Type B pancreatic cell (in vitro differentiated cells): ENCODE results near the gene WBP1. TPM values are rescaled to one million over a fixed set of nuclear protein-coding genes. Genes with fewer than 3 reads are reported as not detected.

Experiments used
- DNase-seq: peaks from one replicate; pipeline ENCODE4 v3.0.0; 2021; ENCODE audit warnings: mixed read lengths; ENCODE audit not compliant: unreplicated experiment; ENCODE audit errors: extremely low spot score
- H3K27ac Mint-ChIP-seq: 2 replicates; pipeline ENCODE4 v1.8.0; 2021; ENCODE audit warnings: mild to moderate bottlenecking, mixed read lengths
- H3K27me3 Mint-ChIP-seq: 2 replicates; pipeline ENCODE4 v1.8.0; 2021; ENCODE audit warnings: mixed read lengths
- H3K36me3 Mint-ChIP-seq: 2 replicates; pipeline ENCODE4 v1.8.0; 2021; ENCODE audit warnings: mixed read lengths
- H3K4me1 Mint-ChIP-seq: one replicate; pipeline ENCODE4 v1.8.0; 2021; ENCODE audit warnings: mixed read lengths; ENCODE audit not compliant: unreplicated experiment
- H3K4me3 Mint-ChIP-seq: 2 replicates; pipeline ENCODE4 v1.8.0; 2021; ENCODE audit warnings: mild to moderate bottlenecking, mixed read lengths
- H3K9me3 Mint-ChIP-seq: 2 replicates; pipeline ENCODE4 v1.8.0; 2021; ENCODE audit warnings: mixed read lengths
- CTCF ChIP-seq: fragments of 200-600 bp; sonication (generic); conservative IDR thresholded peaks from 2 replicates; pipeline ENCODE4 v1.5.0; 2021; ENCODE audit warnings: antibody characterized with exemption, mild to moderate bottlenecking
- total RNA-seq: library from RNA; stranded (reverse); gene quantifications from 2 replicates; pipeline ENCODE4 v1.2.1, GENCODE V29; 2021; ENCODE audit warnings: low replicate concordance

Gene WBP1
- total RNA-seq, 1 donor from 2014 or later: 121 TPM

- no peak overlapping the region for H3K27ac Mint-ChIP-seq
- H3K4me3 Mint-ChIP-seq: no peak overlapping the region
- H3K27me3 Mint-ChIP-seq: no peaks in the 10 kb centered on the region
- peaks cover 19% of the 10 kb centered on the region for H3K36me3 Mint-ChIP-seq
- no peak for DNase-seq
- no peak for TF ChIP-seq CTCF
- peaks cover 10% of the 10 kb centered on the region for H3K4me1 Mint-ChIP-seq
- H3K9me3 Mint-ChIP-seq: no peaks in the 10 kb centered on the region
These were observed 27.9 kb downstream of the WBP1 start for GRCh38 chr2:74486141-74486540.

GRCh38 chr2:74488643-74489481, 30.6 kb downstream of the WBP1 start:
- no peaks in the 10 kb centered on the region for H3K4me1 Mint-ChIP-seq
- H3K27ac Mint-ChIP-seq: peak overlapping the region; percentile 31
- no peak for TF ChIP-seq CTCF
- H3K9me3 Mint-ChIP-seq: no peaks in the 10 kb centered on the region
- H3K36me3 Mint-ChIP-seq: peaks cover 13% of the 10 kb centered on the region
- H3K27me3 Mint-ChIP-seq: no peaks in the 10 kb centered on the region
- peak overlapping the region; percentile 38 for H3K4me3 Mint-ChIP-seq
- DNase-seq: no peak

GRCh38 chr2:74489906-74490305, 31.7 kb downstream of the WBP1 start:
- no peaks in the 10 kb centered on the region for H3K27me3 Mint-ChIP-seq
- H3K4me1 Mint-ChIP-seq: no peaks in the 10 kb centered on the region
- peaks cover 13% of the 10 kb centered on the region for H3K36me3 Mint-ChIP-seq
- TF ChIP-seq CTCF: no peak
- no peaks in the 10 kb centered on the region for H3K9me3 Mint-ChIP-seq
- no peak for DNase-seq
- H3K27ac Mint-ChIP-seq: no peak overlapping the region
- no peak overlapping the region for H3K4me3 Mint-ChIP-seq

- no peaks in the 10 kb centered on the region for H3K9me3 Mint-ChIP-seq
- no peaks in the 10 kb centered on the region for H3K4me1 Mint-ChIP-seq
These were observed 33.7 kb downstream of the WBP1 start for GRCh38 chr2:74491648-74492544.

GRCh38 chr2:74493546-74493945, 35.3 kb downstream of the WBP1 start:
- TF ChIP-seq CTCF: no peak
- H3K27me3 Mint-ChIP-seq: peaks cover 31% of the 10 kb centered on the region
- H3K4me3 Mint-ChIP-seq: no peak overlapping the region
- no peak for DNase-seq
- peaks cover 18% of the 10 kb centered on the region for H3K36me3 Mint-ChIP-seq
- peaks cover 3% of the 10 kb centered on the region for H3K4me1 Mint-ChIP-seq
- no peak overlapping the region for H3K27ac Mint-ChIP-seq
- H3K9me3 Mint-ChIP-seq: no peaks in the 10 kb centered on the region

More at GRCh38 chr2:74491648-74492544, 33.7 kb downstream of the WBP1 start:
- Mint-ChIP-seq H3K4me3 (no peak overlapping the region), H3K36me3 (peaks cover 18% of the 10 kb centered on the region), H3K27ac (no peak overlapping the region), H3K27me3 (peaks cover 14% of the 10 kb centered on the region)
- DNase-seq: no peak
- TF ChIP-seq CTCF: no peak
